ENCODE measurements around the gene ABI3.

ABI3 gene

DNA sequence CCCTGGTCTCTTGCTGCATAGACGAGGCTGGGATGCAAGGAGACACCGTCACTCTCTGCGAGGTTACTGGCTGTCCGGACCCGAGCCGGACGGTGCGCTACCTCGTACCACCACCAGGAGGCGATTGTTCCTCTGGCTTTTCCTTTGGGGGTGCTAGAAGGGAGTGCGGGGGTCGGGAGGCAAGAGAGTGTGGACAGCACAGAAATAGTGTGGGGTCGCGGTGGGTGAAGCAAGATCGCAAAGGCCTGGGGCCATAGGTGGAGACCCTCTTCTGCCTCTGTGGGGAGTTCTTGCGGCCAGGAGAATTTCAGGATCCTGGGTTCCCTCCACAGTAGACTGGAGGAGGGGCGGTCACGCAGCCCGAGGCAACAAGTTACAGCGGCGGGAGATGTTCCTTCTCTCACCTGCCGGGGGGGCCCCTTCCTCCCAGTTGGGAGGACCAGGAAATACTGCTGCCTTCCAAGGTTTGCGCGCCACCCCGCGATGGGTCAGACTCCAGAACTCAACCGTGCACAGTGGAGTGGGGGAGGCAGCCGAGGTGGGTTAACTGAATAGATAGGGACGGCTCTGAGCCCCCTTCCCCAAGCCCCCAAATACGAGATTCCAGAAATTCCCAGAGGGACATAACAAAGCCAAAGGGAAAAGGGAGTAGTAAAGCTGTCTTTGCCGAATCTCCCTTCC is 13.2 kb downstream of the ABI3 start:
- no peak overlapping the region for H3K27ac ChIP-seq
- no peak for TF ChIP-seq ZFX (IDR thresholded peaks at IDR 0.05)
- TF ChIP-seq, protein P1, sequence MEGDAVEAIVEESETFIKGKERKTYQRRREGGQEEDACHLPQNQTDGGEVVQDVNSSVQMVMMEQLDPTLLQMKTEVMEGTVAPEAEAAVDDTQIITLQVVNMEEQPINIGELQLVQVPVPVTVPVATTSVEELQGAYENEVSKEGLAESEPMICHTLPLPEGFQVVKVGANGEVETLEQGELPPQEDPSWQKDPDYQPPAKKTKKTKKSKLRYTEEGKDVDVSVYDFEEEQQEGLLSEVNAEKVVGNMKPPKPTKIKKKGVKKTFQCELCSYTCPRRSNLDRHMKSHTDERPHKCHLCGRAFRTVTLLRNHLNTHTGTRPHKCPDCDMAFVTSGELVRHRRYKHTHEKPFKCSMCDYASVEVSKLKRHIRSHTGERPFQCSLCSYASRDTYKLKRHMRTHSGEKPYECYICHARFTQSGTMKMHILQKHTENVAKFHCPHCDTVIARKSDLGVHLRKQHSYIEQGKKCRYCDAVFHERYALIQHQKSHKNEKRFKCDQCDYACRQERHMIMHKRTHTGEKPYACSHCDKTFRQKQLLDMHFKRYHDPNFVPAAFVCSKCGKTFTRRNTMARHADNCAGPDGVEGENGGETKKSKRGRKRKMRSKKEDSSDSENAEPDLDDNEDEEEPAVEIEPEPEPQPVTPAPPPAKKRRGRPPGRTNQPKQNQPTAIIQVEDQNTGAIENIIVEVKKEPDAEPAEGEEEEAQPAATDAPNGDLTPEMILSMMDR (conservative IDR thresholded peaks at IDR 0.05): peak; percentile 89

DNA sequence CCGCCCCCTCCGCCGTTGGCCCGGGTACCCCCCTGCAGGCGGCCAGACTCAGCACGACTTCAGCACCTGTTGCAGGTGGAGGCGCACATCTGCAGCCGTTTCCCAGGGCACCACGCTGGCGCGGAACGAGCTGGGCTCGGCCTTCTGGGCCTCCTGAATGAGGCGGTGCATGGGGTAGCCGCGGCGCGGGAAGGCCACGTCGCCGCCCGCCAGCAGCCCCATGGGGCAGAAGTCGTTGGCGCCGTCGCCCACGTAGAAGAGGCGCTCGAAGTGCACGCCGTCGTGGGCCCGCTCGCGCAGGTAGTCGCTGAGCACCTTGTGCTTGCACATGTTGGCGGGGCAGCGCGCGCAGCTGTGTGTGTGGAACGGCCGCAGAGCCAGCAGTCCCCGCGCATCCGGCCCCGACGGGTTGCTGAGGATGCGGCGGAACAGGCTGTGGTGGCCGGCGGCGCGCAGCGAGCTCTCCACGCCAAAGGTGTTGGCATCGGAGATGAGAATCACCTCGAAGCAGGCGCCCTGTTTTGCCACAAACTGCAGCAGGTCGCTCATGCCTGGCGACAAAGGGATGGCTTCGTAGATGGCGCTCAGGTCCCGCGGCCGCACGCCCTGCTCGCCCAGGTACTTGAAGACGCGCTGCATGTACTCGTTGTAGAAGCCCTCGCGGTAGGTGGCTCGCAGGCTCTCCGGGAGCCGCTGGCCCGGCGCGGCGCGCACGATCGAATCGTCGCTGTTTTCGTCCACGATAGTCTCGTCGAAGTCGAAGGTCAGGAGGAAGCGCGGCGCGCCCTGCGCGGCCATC is 13.9 kb downstream of the ABI3 start:
- TF ChIP-seq, protein P1 (conservative IDR thresholded peaks at IDR 0.05): no peak
- no peak for TF ChIP-seq ZFX (IDR thresholded peaks at IDR 0.05)
- no peak overlapping the region for H3K27ac ChIP-seq

DNA sequence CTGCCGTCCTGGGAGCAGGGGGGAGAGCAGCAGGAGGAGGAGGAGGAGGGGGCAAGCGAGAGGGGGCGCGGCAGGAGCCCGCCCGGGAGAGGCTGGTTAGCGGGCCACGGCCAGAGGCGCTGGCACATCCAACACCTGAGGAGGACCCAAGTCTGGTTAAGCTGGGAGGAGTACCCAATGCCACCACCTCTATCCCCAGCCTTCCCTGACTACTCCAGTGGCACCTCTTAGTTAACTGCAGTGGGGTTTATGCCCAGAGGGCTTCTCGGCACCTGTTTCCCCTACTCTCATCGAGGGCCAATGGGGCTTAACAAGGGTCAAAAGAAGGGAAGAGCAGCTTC is 14.5 kb downstream of the ABI3 start:
- TF ChIP-seq ZFX (IDR thresholded peaks at IDR 0.05): no peak
- TF ChIP-seq, protein P1 (conservative IDR thresholded peaks at IDR 0.05): no peak
- no peak overlapping the region for H3K27ac ChIP-seq

DNA sequence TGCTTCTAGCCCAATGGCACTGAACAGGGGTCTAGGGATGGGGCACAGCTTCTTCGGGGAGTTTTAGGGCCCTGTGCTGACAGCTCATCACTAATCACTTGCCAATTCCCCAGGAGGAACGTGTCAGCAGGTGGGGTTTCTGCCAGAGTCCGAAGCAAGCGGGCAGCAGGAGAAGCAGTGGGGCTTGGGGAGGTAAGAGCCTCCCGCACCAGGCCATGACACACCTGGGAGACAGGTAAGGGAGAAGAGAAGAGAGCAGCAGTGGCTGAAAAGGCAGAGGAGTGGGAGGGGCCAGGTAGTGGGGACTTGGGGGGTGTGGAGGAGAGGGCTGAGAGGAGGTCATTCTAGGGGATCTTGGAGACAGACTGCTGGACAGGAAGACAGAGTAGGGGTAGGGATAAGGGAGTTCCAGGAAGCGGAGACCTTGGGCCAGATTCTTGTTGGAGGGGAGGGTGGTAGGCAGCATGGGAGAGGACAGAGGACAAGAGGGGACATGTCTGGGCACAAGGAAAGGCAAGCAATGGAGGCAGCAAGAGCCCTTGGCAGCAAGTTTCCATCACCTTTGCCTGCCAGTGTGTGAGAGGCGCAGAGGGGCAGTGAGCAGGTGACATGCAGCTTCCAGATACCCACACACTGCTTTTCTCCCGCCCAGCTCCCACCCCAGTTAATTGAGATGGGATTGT is 15.2 kb downstream of the ABI3 start:
- no peak overlapping the region for H3K27ac ChIP-seq
- TF ChIP-seq, protein P1 (conservative IDR thresholded peaks at IDR 0.05): no peak
- no peak for TF ChIP-seq ZFX (IDR thresholded peaks at IDR 0.05)

DNA sequence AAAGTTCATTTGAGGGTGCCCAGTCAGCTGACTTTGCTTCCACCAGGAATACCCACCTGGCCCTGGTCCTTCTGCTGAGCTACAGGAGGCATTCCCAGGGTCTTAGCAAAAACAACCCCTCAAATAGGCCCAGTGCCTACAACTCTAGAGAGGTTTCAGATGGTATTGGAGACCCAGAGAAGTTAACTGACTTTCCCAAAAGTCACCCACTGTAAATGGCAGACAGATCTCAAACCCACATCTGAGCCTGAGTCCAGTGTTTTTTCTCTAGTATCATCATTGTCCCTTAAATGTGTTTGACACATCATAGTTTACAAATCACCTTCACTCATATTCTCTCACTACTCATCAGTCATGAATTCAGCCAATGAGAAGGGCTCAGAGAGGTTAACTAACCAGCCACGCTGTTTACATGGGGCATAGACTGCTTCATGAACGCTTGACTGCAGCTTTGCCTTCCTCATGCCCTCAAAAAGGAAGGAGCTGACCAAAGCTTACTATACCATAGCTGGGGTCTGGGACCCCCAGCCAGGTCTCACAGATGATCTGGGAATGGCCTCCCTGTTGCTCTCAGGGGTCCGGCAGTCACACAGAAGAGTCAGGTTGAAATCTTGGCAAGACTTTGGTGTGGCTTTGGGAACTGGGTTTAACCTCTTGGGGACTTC is 16.4 kb downstream of the ABI3 start:
- no peak overlapping the region for H3K27ac ChIP-seq
- TF ChIP-seq ZFX (IDR thresholded peaks at IDR 0.05): no peak
- TF ChIP-seq, protein P1 (conservative IDR thresholded peaks at IDR 0.05): no peak

DNA sequence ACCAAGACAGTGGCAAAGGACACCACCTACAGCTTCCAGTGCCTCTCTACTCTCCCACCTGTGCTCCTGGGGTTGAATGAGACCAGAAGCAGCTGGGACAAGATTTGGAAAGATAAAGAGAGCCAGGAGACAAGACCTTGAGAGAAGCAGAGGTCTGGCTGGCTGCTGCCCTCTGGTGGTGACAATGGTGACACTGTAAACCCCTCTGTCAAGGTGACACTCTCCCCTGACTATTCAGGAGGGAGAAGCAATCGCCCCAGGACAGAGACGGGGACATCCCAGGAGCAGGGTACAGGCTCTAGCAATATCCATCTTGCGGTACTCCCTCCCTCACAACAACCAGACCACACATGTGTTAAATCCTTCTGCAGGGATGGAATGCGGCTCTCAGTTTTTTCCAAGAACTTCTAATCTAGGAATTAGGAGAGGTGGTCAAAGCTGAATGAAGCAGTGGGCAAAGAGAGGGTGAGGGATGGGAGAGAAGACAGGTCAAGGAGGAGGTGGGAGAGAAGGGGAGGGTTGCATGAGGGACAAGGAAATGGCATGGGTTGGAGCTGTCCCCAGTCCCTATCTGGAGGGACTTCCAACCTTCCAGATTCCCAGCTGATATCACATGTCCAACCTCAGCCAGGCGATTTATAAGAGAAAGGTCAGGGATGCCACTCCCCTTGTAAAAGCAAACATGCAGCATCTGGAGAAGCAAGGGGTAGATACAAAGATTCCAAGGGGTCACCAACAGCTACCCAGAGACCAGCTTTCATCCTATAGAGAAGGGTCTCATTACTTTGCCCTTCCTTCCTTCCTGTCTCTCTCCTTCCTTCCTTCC is 17.1 kb downstream of the ABI3 start:
- no peak overlapping the region for H3K27ac ChIP-seq
- TF ChIP-seq, protein P1 (conservative IDR thresholded peaks at IDR 0.05): peak; percentile 95
- no peak for TF ChIP-seq ZFX (IDR thresholded peaks at IDR 0.05)

Data from C4-2B (cell line).